ENCODE results near the gene FMO5. TPM values are rescaled to one million over a fixed set of nuclear protein-coding genes. Genes with fewer than 3 reads are reported as not detected.
A peak's percentile ranks its signal among the peaks of the same experiment; 100 is the strongest.
"Not testable (repeated sequence)": the region's sequence is repeated elsewhere in the genome, so short reads cannot be mapped to it uniquely, and the experiment has no call there.

Gene FMO5
- total RNA-seq, 3 donors from 2014 or later: 25.2 to 111 (median 55.7) TPM

- no peak overlapping the region for H3K4me3 ChIP-seq
- ATAC-seq: peak; percentile 55
- H3K9me3 ChIP-seq: no peaks in the 10 kb centered on the region
- no peaks in the 10 kb centered on the region for H3K36me3 ChIP-seq (ENCODE audit: low read depth)
- peaks cover 34% of the 10 kb centered on the region for H3K4me1 ChIP-seq (ENCODE audit: low read depth)
- intact Hi-C loops (cut with DNase I, micrococcal nuclease): no loop called here
- DNase-seq: no peak
- no peak for TF ChIP-seq CTCF (IDR thresholded peaks at IDR 0.05)
Observed at GRCh38 chr1:147238053-147238902, 13.1 kb upstream of the FMO5 start.

- intact Hi-C loops (cut with DNase I, micrococcal nuclease): no loop called here
- Histone ChIP-seq H3K9me3 (no peaks in the 10 kb centered on the region), H3K4me3 (no peak overlapping the region), H3K36me3 (ENCODE audit: low read depth) (no peaks in the 10 kb centered on the region), H3K4me1 (ENCODE audit: low read depth) (peaks cover 34% of the 10 kb centered on the region)
- no peak for TF ChIP-seq CTCF (IDR thresholded peaks at IDR 0.05)
- peak; percentile 61 to 76 (median 67) for DNase-seq
- ATAC-seq: peak; percentile 87
Observed at GRCh38 chr1:147236959-147237791, 12.0 kb upstream of the FMO5 start.

GRCh38 chr1:147236448-147236847 lies 11.3 kb upstream of the FMO5 start:
- Histone ChIP-seq H3K36me3 (ENCODE audit: low read depth) (no peaks in the 10 kb centered on the region), H3K9me3 (no peaks in the 10 kb centered on the region), H3K4me3 (no peak overlapping the region), H3K4me1 (ENCODE audit: low read depth) (peaks cover 34% of the 10 kb centered on the region)
- no peak for DNase-seq
- no peak for TF ChIP-seq CTCF (IDR thresholded peaks at IDR 0.05)
- no peak for ATAC-seq
- intact Hi-C loops (cut with DNase I, micrococcal nuclease): no loop called here

- Histone ChIP-seq H3K36me3 (ENCODE audit: low read depth) (no peaks in the 10 kb centered on the region), H3K4me3 (no peak overlapping the region), H3K9me3 (no peaks in the 10 kb centered on the region), H3K4me1 (ENCODE audit: low read depth) (peaks cover 34% of the 10 kb centered on the region)
- ATAC-seq: peak; percentile 7
- intact Hi-C loops (cut with DNase I, micrococcal nuclease): no loop called here
- no peak for TF ChIP-seq CTCF (IDR thresholded peaks at IDR 0.05)
- DNase-seq: peak in 1 of 3 donors; percentile 55
Observed at GRCh38 chr1:147235822-147236221, 10.7 kb upstream of the FMO5 start.

- H3K4me3 ChIP-seq; ATAC-seq; intact Hi-C loops (cut with DNase I, micrococcal nuclease); DNase-seq; H3K36me3 ChIP-seq (ENCODE audit: low read depth); H3K9me3 ChIP-seq: not testable (repeated sequence)
- H3K4me1 ChIP-seq (ENCODE audit: low read depth): peaks cover 20% of the 10 kb centered on the region
Observed at GRCh38 chr1:147233903-147234302, 8.8 kb upstream of the FMO5 start.

- H3K4me3 ChIP-seq; H3K36me3 ChIP-seq (ENCODE audit: low read depth); ATAC-seq; H3K4me1 ChIP-seq (ENCODE audit: low read depth); DNase-seq; H3K9me3 ChIP-seq; intact Hi-C loops (cut with DNase I, micrococcal nuclease): not testable (repeated sequence)
Observed at GRCh38 chr1:147231032-147231431, 5.9 kb upstream of the FMO5 start.

All from mucosa of descending colon (tissue), 3 donors.